ENCODE data around the gene POU2F3.
A peak's percentile ranks its signal among the peaks of the same experiment; 100 is the strongest.
"Not testable (repeated sequence)": the region's sequence is repeated elsewhere in the genome, so short reads cannot be mapped to it uniquely, and the experiment has no call there.

The POU2F3 gene

DNA sequence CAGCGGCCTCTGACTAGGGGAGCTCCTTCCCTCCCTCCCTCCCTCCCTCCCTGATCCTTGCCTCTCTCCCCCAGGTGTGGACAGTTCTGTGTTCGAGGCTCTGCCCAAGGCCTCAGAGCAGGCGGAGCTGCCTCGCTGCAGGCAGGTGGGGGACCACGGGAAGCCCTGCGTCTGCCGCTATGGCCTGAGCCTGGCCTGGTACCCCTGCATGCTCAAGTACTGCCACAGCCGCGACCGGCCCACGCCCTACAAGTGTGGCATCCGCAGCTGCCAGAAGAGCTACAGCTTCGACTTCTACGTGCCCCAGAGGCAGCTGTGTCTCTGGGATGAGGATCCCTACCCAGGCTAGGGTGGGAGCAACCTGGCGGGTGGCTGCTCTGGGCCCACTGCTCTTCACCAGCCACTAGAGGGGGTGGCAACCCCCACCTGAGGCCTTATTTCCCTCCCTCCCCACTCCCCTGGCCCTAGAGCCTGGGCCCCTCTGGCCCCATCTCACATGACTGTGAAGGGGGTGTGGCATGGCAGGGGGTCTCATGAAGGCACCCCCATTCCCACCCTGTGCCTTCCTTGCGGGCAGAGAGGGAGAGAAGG, 11.1 kb upstream of the POU2F3 start:
- DNase-seq, result no peak

- DNase-seq, result no peak
These were observed 10.2 kb upstream of the POU2F3 start for GRCh38 chr11:120229451-120230424.

DNA sequence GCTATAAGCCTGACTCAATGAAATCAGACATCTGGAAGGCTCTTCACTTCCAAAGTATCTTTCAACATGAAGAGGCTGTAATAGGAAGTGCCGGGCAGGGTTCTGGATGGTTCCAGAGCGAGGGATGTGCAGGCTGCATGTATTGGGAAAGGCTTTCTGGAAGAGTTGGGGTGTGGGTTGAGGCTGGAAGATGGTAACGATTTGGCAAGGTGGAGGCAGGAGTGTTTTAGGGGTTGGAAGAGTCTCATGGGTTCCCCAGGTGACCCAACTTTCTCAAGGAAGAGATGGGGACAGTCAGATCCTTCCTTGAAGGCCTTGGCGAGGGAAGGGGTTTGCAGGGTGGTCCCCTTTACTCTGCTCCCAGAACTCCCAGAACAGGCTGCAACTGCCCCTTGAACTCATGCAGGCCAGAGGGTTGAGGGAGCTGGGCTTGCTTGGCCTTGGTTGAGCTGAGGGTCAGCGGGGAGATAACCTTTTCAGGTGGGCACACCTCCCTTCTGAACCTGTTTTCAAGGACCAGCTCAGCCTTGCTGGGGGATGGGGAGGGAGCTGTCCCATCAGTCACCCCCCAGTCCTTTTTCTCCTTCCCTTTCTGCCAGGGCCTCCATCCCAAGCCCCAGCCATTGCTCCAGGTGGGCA, 9.4 kb upstream of the POU2F3 start:
- DNase-seq, result no peak

DNA sequence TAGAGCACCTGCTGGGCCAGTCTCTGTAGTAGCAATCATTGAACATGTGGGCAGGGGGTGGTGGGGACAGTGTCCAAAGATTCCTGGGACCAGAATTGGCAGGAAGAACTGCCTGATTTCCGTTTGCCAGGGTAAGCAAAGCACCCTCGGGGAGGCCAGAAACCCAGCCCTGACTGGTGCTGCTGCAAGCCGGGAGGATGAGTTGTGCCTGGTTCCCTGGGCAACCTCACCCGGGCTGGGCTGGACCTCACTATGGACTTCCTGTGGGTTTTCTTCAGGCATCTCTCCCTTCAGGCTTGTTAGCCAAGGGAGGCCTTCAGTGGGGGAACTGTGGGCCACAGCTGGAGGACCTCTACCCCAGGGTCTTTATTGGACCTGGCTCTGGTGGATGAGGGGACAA, 8.0 kb upstream of the POU2F3 start:
- no peak for DNase-seq

DNA sequence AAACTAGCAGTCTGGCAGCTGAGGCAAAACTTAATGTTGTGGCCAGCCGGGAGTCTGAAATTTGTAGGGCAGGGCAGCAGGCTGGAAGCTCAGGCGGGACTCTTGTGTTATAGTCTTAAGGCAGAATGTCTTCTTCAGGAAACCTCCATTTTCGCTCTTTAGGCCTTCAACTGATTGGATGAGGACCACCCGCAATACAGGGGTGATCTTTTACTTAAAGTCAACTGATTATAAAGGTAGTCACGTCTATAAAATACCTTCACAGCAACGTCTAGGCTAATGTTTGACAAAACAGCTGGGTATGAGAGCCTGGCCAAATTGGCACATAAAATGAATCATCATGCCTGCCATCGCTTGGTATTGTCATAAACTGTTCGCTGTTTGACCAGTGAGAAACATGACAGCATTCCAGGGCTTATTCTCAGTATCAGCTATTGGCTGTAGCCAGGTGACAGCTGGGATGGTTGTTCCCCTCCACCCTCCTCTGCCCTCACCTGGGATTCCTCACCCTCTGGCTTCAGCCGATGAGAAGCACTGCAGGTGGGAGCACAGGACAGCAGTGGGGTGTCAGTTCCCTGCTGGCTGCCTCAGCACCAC, 6.6 kb upstream of the POU2F3 start:
- DNase-seq, result no peak

DNA sequence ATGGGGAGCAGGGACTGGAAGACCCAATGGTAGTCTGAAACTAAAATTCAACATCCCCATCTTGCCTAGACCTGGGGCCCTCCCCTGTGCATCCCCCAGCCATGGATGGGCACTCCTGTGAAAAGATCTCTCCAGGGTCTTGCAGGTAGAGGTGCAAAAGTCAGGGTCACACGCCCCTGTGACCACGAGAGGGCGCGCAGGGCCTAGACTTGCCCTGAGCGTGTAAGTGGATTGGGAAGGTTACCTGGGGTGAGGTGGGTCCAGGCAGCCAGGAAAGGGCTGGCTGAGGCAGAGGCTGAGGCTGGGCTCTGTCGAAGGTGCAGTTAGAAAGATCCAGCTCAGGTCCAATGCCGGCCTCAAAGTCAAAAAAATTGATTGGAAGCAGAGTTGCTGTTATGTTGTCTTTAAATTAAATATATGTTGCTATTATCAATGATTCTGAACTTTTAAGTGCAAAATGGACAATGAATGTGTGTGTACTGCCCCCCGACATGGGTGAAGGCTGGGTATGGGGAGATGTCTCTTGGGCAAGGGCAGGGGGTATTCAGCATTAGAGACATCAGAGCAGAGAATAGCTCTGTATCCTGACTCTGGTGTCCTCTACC, 4.8 kb upstream of the POU2F3 start:
- DNase-seq, result peak; percentile 56

DNA sequence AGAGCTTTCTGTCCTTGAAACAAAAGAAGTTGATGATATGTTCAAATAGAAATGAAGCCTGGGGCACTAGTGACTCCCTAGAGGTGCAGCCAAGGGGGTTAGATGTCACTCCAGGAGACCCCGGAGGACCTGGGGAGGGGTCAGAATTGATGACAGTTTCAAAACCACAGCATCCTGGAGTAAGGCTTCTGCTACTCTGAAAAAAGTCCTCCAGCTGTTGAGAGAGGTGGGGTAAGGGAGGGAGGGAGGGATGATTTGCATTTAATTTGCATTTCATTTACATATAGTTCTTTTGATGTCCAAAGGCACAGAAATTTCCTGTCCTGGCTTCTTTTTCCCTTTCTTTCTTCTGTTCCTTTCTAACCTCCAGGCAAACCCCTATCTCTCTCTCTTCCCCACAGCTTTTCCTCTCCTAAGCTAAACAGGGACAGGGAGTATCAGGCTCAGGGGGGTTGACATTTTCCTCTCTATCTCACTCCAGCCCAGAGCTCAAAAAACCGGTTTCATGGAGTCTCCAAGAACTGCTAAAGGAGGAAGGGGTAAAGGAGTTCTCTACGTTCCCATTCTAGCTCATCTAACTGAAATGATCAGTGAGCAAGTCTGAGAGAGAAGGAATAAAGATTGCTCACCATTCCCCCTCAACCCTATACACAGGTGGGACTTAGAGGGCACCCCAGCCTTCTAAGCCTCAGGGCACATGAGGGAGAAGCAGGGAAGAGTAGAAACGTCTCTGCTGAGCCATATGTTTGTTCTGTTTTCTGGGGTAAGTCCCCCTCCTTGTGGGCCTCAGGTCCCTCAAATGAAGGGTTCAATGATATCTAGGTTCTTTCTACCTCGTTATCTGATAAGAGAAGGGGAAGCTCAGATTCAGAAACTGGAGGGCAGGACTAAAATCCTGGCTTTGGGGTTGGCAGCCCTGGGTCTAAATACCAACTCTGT, 3.5 kb upstream of the POU2F3 start:
- no peak for DNase-seq

- no peak for DNase-seq
These were observed 846 bp upstream of the POU2F3 start for GRCh38 chr11:120238968-120239620.

DNA sequence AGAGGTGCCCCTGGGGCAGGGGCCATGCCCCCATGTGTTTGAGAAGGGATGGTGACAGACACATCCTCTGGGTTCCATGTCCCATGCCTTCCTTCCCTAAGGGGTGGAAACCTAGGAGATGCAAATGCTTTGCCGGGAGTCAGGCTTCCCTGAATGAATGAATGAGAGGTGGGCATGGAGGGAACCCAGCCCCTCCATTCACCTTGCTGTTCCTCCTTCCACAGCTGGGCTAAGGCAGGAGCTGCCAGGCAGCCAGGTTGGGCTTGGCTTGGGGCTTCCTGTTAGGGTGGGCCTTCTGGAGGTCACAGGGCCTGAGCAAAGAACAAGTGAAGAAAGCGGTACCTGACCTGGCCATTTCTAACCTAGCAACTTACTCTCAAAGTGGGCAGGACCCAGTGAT, 926 bp downstream of the POU2F3 start:
- no peak for DNase-seq

DNA sequence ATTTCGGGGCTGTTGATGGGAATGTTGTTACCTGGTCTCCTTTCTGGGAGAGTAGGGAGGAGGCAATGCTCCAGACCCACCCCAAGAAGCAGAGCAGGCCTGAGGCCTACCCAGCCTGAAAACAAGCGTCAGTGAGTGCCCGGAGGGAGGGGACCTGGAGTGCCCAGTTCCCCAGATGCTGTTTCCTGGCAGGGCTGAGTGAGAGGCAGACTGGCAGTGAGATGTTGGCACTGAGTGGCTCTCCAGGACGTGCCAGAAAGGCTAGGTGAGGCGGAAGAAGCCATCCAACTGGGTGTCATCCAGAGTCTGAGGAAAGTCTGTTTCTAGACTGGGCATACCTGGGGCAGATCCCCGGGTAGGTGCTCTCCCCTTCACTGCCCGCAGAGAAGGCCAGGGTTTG, 1.3 kb downstream of the POU2F3 start:
- no peak for DNase-seq

GRCh38 chr11:120243221-120243620, 3.3 kb downstream of the POU2F3 start:
- no peak for DNase-seq

DNA sequence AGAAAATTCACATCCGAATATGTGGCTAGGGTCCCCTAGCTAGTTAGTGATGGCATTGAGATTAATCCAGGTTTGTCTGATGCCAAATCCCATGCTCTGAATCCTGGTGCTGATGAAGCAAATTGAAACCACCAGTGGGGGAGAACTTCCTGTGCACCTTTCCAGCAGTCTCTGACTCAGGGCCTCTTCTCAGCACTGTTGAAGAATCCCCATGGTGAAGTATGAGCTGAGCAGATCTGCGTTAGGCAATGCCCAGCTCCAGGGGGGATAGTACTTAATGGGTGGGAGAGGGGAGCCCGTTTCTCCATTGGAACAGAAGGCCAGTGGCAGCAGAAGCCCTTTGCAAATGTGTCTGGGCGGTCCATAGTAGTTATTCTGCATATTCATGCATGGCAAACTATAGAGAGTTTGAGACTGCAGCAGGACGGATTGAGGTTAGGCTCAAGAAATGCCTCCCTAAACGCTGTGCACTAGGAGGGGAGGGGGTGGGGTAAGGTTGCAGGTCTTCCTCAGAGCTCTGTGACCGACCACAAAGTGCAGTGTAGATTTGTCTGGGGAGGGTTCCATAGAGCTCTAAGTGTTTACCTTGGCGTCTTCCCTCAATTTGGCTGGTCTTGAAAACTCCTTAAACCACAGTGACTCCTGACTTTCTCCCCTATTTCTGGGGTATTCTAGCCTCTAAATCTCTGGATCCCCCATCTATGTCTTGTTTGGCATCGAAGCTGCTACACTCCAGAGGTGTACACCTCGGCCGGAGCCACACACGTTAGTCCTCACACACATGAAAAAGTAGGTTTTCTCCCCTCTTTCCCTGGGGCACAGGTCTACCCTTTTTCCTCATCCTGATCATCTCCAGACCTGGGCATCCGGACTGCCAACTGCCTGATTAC, 4.8 kb downstream of the POU2F3 start:
- DNase-seq, result no peak

DNA sequence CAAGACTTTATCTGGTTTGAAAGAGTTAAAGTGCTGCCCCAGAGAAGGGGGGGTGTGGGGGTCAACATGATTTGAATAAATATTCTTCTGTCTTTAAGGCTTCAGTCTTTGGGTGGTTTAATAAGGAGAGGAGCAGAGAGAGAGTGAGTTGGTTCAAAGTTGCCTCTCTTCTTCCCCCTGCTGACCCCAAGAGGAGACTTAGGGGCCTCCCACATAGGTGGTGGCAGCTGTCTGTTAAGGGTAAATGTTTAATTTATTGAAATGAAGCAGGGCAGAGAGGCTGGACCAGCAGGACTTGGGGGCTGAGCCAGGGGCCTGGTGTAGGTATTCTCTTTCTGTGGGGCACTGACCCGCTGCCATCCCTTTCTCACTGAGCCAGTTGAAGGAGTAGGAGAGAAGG, 5.5 kb downstream of the POU2F3 start:
- no peak for DNase-seq

- DNase-seq, result no peak
These were observed 8.8 kb downstream of the POU2F3 start for GRCh38 chr11:120248551-120249278.

DNA sequence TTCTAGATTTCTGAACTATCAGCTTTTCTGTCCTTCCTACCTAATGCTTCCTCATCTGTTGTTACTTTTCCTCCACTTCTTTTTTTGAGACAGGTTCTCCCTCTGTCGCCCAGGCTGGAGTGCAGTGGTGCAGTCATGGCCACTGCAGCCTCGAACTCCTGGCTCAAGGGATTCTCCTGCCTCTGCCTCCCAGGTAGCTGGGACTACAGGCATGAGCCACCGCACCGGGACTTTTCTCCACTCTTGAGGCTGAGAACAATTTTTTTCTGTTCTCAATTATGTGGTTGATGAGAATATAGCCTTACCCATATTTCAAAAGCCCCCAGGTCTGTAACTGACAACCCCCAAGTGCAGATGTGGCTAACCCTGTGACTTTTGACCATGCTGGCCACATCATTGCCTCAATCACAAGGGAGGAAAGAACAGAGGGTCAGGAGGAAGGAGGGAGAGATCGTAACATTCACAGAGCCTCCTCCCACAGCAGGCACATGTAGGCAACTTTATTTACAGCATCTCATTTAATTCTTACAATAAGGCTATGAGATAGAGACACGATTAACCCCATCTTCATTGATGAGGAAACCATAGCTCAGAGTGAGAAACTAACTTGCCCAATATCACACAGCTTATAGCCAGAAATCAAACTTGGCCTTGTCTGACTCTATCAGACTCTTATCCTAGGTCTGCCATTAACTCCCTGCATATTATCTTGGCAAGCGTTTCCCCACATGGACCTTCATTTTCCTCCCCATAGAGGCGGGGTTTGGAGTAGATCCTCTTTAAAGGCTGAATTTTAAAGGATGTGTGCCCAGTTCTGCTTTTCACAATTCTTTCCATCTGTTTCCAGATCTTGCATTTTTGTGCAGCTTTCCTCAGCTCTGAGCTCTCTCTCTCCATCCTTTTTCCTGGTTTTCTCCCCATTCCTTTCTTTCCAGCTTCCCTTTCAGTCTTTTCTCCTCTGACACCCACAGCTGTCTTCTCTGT, 9.6 kb downstream of the POU2F3 start:
- no peak for DNase-seq

GRCh38 chr11:120253377-120253776, 13.4 kb downstream of the POU2F3 start:
- not testable (repeated sequence) for DNase-seq

- DNase-seq, result no peak
These were observed 15.0 kb downstream of the POU2F3 start for GRCh38 chr11:120254788-120255518.

- no peak for DNase-seq
These were observed 15.6 kb downstream of the POU2F3 start for GRCh38 chr11:120255519-120255866.

Measured in CD4-positive, alpha-beta T cell treated with Interleukin-6 for 4 hours (primary cell).